Placental epithelial cell (primary cell): ENCODE measurements around the gene NPAS4. TPM values are rescaled to one million over a fixed set of nuclear protein-coding genes. Genes with fewer than 3 reads are reported as not detected.
A peak's percentile ranks its signal among the peaks of the same experiment; 100 is the strongest.

Source experiments
- small RNA-seq: library from RNA; depleted of rRNA; stranded (forward); fragments of <200 nt; gene quantifications from one replicate; pipeline ENCODE3, GENCODE V24; 2012
- total RNA-seq: library from RNA; depleted of rRNA; stranded (reverse); fragments of >200 nt; gene quantifications from 2 replicates; pipeline ENCODE4 v1.2.3, GENCODE V29; 2012

The NPAS4 gene
- total RNA-seq: not detected in 2 replicates

DNA sequence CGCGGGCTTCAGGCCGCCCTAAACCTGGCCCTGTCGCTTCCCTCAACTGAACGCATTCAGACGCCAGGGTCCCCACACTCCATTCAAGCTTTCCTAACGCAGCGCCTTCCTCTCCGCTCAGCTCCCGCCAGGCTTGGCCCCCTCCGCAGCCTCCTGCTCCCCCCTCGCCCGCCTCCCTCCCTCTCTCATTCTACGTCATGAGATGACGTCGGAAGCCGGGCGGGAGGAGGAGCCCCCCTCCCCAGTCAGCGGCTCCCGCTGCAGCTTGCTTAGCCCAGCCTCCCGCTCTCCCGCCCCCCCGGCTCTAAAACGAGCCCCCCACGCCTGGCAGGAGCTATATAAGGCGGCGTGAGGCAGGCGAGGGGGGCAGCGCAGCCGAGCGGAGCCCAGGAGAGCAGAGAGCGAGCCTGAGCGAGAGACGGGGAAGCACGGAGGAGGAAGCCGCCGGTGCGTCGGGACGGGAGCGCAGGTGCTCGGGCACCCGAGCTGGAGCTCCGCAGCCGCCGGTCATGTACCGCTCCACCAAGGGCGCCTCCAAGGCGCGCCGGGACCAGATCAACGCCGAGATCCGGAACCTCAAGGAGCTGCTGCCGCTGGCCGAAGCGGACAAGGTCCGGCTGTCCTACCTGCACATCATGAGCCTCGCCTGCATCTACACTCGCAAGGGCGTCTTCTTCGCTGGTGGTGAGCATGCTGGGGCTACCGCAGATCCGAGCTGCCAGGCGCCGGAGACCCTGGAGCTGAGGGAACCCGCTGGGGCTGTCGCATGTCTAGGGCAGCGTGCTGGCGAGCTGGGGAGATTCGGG, at the start of gene NPAS4:
Gene NPAS4, plus strand, starts transcription at position 365 of the 806 bp plus-strand sequence. Its CDS starts 145 bp downstream, at position 510.

GRCh38 chr11:66371627-66372415, 49.0 kb upstream of the NPAS4 start, which contains the start of gene SLC29A2:
TSS of gene SLC29A2 (minus strand) at chr11:66371760. CDS start at chr11:66371591, 169 bp downstream.

GRCh38 chr11:66438504-66439466, 17.9 kb downstream of the NPAS4 start, which contains the start of gene MRPL11:
TSS of gene MRPL11 (minus strand) at chr11:66438848. CDS start at chr11:66438754, 94 bp downstream.

GRCh38 chr11:66466225-66467033, 45.6 kb downstream of the NPAS4 start, which contains the start of gene PELI3:
TSS of gene PELI3 (plus strand) at chr11:66466905. CDS start at chr11:66468129, 1,224 bp downstream.

Small RNAs within 50 kb of the gene (small RNA-seq; reads per million reads assigned to genes)
- gene RF00017 (not detected), gene RF00416 (not detected), gene RNU1-84P (1.8 reads per million, percentile 76 among the genes with 10 or more reads in this experiment)

Other genes with a start within 250 kb of the NPAS4 start
- gene KLC2, start 163.3 kb upstream of the NPAS4 start, total RNA-seq: 23.4 and 25.1 TPM in 2 replicates
- 75.4 and 129 TPM in 2 replicates for gene RAB1B, start 152.4 kb upstream of the NPAS4 start, total RNA-seq
- gene CNIH2, start 142.9 kb upstream of the NPAS4 start, total RNA-seq: 0.87 and 2.4 TPM in 2 replicates
- gene YIF1A, start 131.9 kb upstream of the NPAS4 start, total RNA-seq: 180 and 245 TPM in 2 replicates
- under 0.01 TPM in 1 of 2 replicates, not detected in the other for gene TMEM151A, start 129.1 kb upstream of the NPAS4 start, total RNA-seq
- gene CD248, start 104.0 kb upstream of the NPAS4 start, total RNA-seq: 53.7 and 73.0 TPM in 2 replicates
- 31.7 and 40.4 TPM in 2 replicates for gene RIN1, start 84.6 kb upstream of the NPAS4 start, total RNA-seq
- gene BRMS1, start 75.9 kb upstream of the NPAS4 start, total RNA-seq: 31.4 and 56.2 TPM in 2 replicates
- gene B4GAT1, start 73.4 kb upstream of the NPAS4 start, total RNA-seq: 17.2 and 22.8 TPM in 2 replicates
- gene SLC29A2, start 49.3 kb upstream of the NPAS4 start, total RNA-seq: 0.39 and 0.76 TPM in 2 replicates
- gene MRPL11, start 17.8 kb downstream of the NPAS4 start, total RNA-seq: 24.7 and 30.1 TPM in 2 replicates
- 12.0 and 14.9 TPM in 2 replicates for gene PELI3, start 45.9 kb downstream of the NPAS4 start, total RNA-seq
- gene DPP3, start 59.4 kb downstream of the NPAS4 start, total RNA-seq: 53.0 and 79.3 TPM in 2 replicates
- gene BBS1, start 89.6 kb downstream of the NPAS4 start, total RNA-seq: 43.4 and 55.0 TPM in 2 replicates
- 10.2 and 14.0 TPM in 2 replicates for gene ZDHHC24, start 125.0 kb downstream of the NPAS4 start, total RNA-seq
- not detected in 2 replicates for gene ACTN3, start 125.9 kb downstream of the NPAS4 start, total RNA-seq
- 11.1 and 71.5 TPM in 2 replicates for gene CTSF, start 147.6 kb downstream of the NPAS4 start, total RNA-seq
- gene CCDC87, start 172.0 kb downstream of the NPAS4 start, total RNA-seq: 0.87 and 1.2 TPM in 2 replicates
- gene CCS, start 172.2 kb downstream of the NPAS4 start, total RNA-seq: 21.4 and 43.6 TPM in 2 replicates
- gene RBM14, start 195.6 kb downstream of the NPAS4 start, total RNA-seq: 37.3 and 39.3 TPM in 2 replicates
- 90.0 and 98.2 TPM in 2 replicates for gene RBM4, start 217.7 kb downstream of the NPAS4 start, total RNA-seq